Mesendoderm (in vitro differentiated cells): ENCODE measurements around the gene NUMB.
"Not testable (repeated sequence)": the region's sequence is repeated elsewhere in the genome, so short reads cannot be mapped to it uniquely, and the experiment has no call there.

Experiments
- DNase-seq: peaks from one replicate; pipeline ENCODE4 v3.0.0; 2013
- H2AK5ac ChIP-seq: 2 replicates; pipeline ENCODE4 v1.6.1; 2013; ENCODE audit warnings: low read length, inconsistent platforms
- H2BK120ac ChIP-seq: 2 replicates; pipeline ENCODE4 v1.6.1; 2013; ENCODE audit warnings: low read depth, mild to moderate bottlenecking, low read length, moderate library complexity, mixed read lengths
- H2BK15ac ChIP-seq: replicated peaks from 2 replicates; pipeline ENCODE4 v1.6.1; 2013; ENCODE audit warnings: low read depth, mild to moderate bottlenecking, moderate library complexity
- H2BK5ac ChIP-seq: 2 replicates; pipeline ENCODE4 v1.6.1; 2013; ENCODE audit warnings: low read length, inconsistent platforms
- H3K18ac ChIP-seq: 2 replicates; pipeline ENCODE4 v1.6.1; 2013; ENCODE audit warnings: mild to moderate bottlenecking, low read length, mixed read lengths
- H3K23ac ChIP-seq: one replicate; pipeline ENCODE4 v1.6.1; 2013; ENCODE audit warnings: low read length
- H3K27ac ChIP-seq: 2 replicates; pipeline ENCODE4 v1.5.1; 2013; ENCODE audit warnings: low read depth, mild to moderate bottlenecking, inconsistent platforms, low read length, moderate library complexity
- H3K27me3 ChIP-seq: 2 replicates; pipeline ENCODE4 v1.6.1; 2013; ENCODE audit warnings: low read length, control low read depth, mild to moderate bottlenecking, inconsistent platforms; ENCODE audit not compliant: insufficient read depth, poor library complexity
- H3K36me3 ChIP-seq: 2 replicates; pipeline ENCODE4 v1.6.1; 2013; ENCODE audit warnings: low read length, inconsistent platforms; ENCODE audit not compliant: control insufficient read depth, insufficient read depth
- H3K4ac ChIP-seq: one replicate; pipeline ENCODE4 v1.6.1; 2013; ENCODE audit warnings: low read depth, mild to moderate bottlenecking, low read length, moderate library complexity
- H3K4me1 ChIP-seq: 2 replicates; pipeline ENCODE4 v1.6.1; 2013; ENCODE audit warnings: low read depth, low read length, inconsistent platforms; ENCODE audit not compliant: control insufficient read depth
- H3K4me2 ChIP-seq: 2 replicates; pipeline ENCODE4 v1.6.1; 2013; ENCODE audit warnings: low read length
- H3K4me3 ChIP-seq: 2 replicates; pipeline ENCODE4 v1.5.1; 2013; ENCODE audit warnings: mild to moderate bottlenecking, low read length
- H3K56ac ChIP-seq: one replicate; pipeline ENCODE4 v1.6.1; 2013; ENCODE audit warnings: low read length
- H3K79me1 ChIP-seq: 2 replicates; pipeline ENCODE4 v1.6.1; 2013; ENCODE audit warnings: low read length, inconsistent platforms
- H3K79me2 ChIP-seq: 2 replicates; pipeline ENCODE4 v1.6.1; 2013; ENCODE audit warnings: mild to moderate bottlenecking, low read length; ENCODE audit not compliant: control insufficient read depth, insufficient read depth
- H3K9ac ChIP-seq: 2 replicates; pipeline ENCODE4 v1.6.1; 2013; ENCODE audit warnings: low read length, inconsistent platforms
- H4K5ac ChIP-seq: one replicate; pipeline ENCODE4 v1.6.1; 2013; ENCODE audit warnings: low read length
- H4K8ac ChIP-seq: one replicate; pipeline ENCODE4 v1.6.1; 2013; ENCODE audit warnings: low read depth, mild to moderate bottlenecking, control low read depth, low read length, moderate library complexity
- WGBS: extraction: QIAGEN DNeasy Blood & Tissue Kit; methylation state at CpG from one replicate; pipeline ENCODE4 v1.1.7; 2013; ENCODE audit warnings: low lambda C conversion rate, missing lambda C conversion rate; ENCODE audit not compliant: insufficient coverage; ENCODE audit errors: extremely low coverage; 5-methylcytosine and 5-hydroxymethylcytosine counted together

The NUMB gene

GRCh38 chr14:73309207-73309606 lies 149.1 kb downstream of the NUMB start:
- H3K18ac ChIP-seq, H2AK5ac ChIP-seq, H2BK5ac ChIP-seq, DNase-seq, H3K4me3 ChIP-seq, H3K27me3 ChIP-seq, H2BK120ac ChIP-seq, H3K4me1 ChIP-seq, H3K56ac ChIP-seq, H4K5ac ChIP-seq, H3K79me2 ChIP-seq, H3K23ac ChIP-seq, H3K79me1 ChIP-seq, H4K8ac ChIP-seq, H3K4me2 ChIP-seq, H3K9ac ChIP-seq, H2BK15ac ChIP-seq, H3K27ac ChIP-seq, H3K4ac ChIP-seq, H3K36me3 ChIP-seq: not testable (repeated sequence)
- WGBS = no CpG with 5 or more reads among the region's 1 CpG

- Histone ChIP-seq H3K4me3 (no peak overlapping the region), H2BK5ac (no peak overlapping the region), H3K23ac (no peak overlapping the region), H3K4me2 (no peak overlapping the region), H3K79me1 (no peaks in the 10 kb centered on the region), H3K27ac (no peak overlapping the region), H4K8ac (no peak overlapping the region), H4K5ac (no peak overlapping the region), H3K18ac (no peak overlapping the region), H2BK120ac (no peak overlapping the region), H3K4ac (no peak overlapping the region), H3K79me2 (no peaks in the 10 kb centered on the region), H2AK5ac (no peak overlapping the region), H3K36me3 (no peaks in the 10 kb centered on the region), H3K9ac (no peak overlapping the region), H3K56ac (no peak overlapping the region), H3K27me3 (no peaks in the 10 kb centered on the region), H3K4me1 (no peaks in the 10 kb centered on the region), H2BK15ac (no peak overlapping the region)
- WGBS = no CpG with 5 or more reads among the region's 3 CpGs
- DNase-seq = no peak
Observed at GRCh38 chr14:73307261-73307660, 151.1 kb downstream of the NUMB start.

DNA sequence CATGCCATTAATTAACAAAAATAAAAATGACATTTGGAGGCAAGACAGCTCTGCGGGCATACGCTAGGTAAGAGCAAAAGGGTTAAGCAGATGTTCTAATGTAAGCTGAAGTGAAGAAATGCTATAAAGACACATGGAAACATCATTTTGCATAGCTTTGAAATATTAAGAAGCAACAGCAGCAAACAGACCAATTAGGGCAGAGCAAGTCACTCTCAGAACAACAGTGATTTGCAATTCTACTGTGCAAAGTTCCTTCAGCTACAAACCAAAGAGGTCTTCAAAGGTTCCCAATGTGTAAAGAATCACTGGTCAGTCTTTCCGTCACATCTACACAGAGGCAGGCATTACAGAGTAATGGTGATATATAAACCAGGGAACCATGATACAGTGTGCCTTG lies 152.8 kb downstream of the NUMB start:
- no peak overlapping the region for H3K18ac ChIP-seq
- H3K27me3 ChIP-seq = no peaks in the 10 kb centered on the region
- no peak overlapping the region for H2BK5ac ChIP-seq
- H3K4me1 ChIP-seq = no peaks in the 10 kb centered on the region
- no peak overlapping the region for H3K56ac ChIP-seq
- no peak overlapping the region for H3K4ac ChIP-seq
- DNase-seq = no peak
- no CpG with 5 or more reads among the region's 3 CpGs for WGBS
- H2AK5ac ChIP-seq = no peak overlapping the region
- no peak overlapping the region for H4K5ac ChIP-seq
- no peaks in the 10 kb centered on the region for H3K79me1 ChIP-seq
- H3K9ac ChIP-seq = no peak overlapping the region
- no peak overlapping the region for H2BK15ac ChIP-seq
- no peaks in the 10 kb centered on the region for H3K36me3 ChIP-seq
- H3K23ac ChIP-seq = no peak overlapping the region
- no peak overlapping the region for H4K8ac ChIP-seq
- no peak overlapping the region for H3K4me3 ChIP-seq
- no peak overlapping the region for H2BK120ac ChIP-seq
- H3K4me2 ChIP-seq = no peak overlapping the region
- H3K27ac ChIP-seq = no peak overlapping the region
- H3K79me2 ChIP-seq = no peaks in the 10 kb centered on the region

DNA sequence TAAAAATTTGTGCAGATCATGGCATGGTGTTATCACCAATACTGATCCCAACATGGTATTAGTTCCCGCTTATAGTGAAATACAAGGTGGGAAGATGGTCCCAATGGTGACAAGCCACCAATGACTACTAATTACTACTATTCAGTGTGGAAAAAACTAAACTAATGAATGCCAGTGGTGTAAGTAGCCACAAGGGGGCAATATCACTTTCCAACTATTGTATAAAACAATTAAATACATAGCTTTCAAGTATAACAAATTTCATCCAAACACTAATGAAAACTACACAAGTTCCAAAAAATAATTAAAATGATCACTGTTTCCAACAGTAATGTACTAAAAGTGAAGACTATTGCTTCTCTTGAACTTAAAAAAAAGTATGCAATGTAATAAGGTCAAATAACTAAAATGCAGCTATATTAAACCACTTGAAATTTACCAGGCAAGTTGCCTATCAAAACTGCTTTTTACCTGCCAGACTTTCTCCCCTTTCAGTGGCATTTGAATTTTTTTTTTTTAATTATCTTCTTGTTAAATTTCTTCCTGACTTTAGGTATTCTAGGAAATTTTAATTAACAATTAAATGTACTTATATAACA lies 163.0 kb downstream of the NUMB start:
- H2AK5ac ChIP-seq = no peak overlapping the region
- no peak overlapping the region for H3K18ac ChIP-seq
- no peaks in the 10 kb centered on the region for H3K27me3 ChIP-seq
- WGBS = no CpG with 5 or more reads among the region's 1 CpG
- H4K8ac ChIP-seq = no peak overlapping the region
- no peak overlapping the region for H2BK120ac ChIP-seq
- no peaks in the 10 kb centered on the region for H3K79me2 ChIP-seq
- H3K79me1 ChIP-seq = no peaks in the 10 kb centered on the region
- DNase-seq = peak; percentile 41
- H3K56ac ChIP-seq = no peak overlapping the region
- no peak overlapping the region for H2BK15ac ChIP-seq
- H3K9ac ChIP-seq = no peak overlapping the region
- H2BK5ac ChIP-seq = no peak overlapping the region
- no peak overlapping the region for H3K27ac ChIP-seq
- H3K36me3 ChIP-seq = no peaks in the 10 kb centered on the region
- H3K4me2 ChIP-seq = no peak overlapping the region
- no peaks in the 10 kb centered on the region for H3K4me1 ChIP-seq
- H4K5ac ChIP-seq = no peak overlapping the region
- no peak overlapping the region for H3K4ac ChIP-seq
- no peak overlapping the region for H3K4me3 ChIP-seq
- H3K23ac ChIP-seq = no peak overlapping the region

DNA sequence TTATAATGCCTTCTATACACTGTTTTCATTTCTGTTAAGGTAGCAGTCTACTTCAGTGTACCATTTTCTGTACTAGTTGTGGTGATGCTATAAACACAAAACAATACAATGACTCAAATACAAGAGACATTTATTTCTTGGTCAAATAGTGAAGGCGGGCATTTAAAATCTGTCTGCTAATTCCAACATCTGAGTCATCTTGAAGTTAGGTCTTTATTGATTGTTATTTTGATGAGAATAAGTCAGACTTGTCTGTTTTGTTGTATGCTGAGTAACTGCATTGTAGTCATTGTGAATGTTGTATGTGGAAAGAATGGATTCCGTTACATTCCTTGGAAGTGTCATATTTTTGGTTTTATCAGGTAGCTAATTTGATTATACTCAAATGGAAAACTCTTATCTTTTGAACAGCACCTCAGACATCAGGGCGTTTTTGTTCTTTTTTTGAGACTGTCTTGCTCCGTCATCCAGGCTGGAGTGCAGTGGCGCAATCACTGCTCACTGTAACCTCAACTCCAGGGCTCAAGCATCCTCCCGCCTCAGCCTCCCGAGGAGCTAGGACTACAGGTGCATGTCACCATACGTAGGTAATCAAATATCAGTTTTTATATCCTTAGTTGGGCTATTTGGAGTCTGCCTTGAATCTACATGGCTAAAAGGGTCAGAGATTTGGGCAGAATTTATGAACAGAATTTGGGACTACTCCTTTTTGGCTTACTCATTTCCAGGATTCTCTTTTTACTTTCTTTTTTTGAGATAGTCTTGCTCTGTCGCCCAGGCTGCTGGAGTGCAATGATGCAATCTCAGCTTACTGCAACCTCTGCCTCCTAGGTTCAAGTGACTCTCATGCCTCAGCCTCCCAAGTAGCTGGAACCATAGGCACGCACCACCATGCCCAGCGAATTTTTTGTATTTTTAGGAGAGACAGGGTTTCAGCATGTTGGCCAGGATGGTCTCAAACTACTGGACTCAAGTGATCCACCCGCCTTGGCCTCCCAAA lies 164.3 kb downstream of the NUMB start:
- no peaks in the 10 kb centered on the region for H3K36me3 ChIP-seq
- H2BK5ac ChIP-seq = no peak overlapping the region
- no peak overlapping the region for H3K56ac ChIP-seq
- H3K27ac ChIP-seq = no peak overlapping the region
- H2BK120ac ChIP-seq = no peak overlapping the region
- no peak overlapping the region for H4K8ac ChIP-seq
- DNase-seq = no peak
- H2BK15ac ChIP-seq = no peak overlapping the region
- no peaks in the 10 kb centered on the region for H3K27me3 ChIP-seq
- no peak overlapping the region for H4K5ac ChIP-seq
- H2AK5ac ChIP-seq = no peak overlapping the region
- H3K4me3 ChIP-seq = no peak overlapping the region
- H3K79me2 ChIP-seq = no peaks in the 10 kb centered on the region
- no peak overlapping the region for H3K4ac ChIP-seq
- H3K4me2 ChIP-seq = no peak overlapping the region
- H3K79me1 ChIP-seq = no peaks in the 10 kb centered on the region
- H3K18ac ChIP-seq = no peak overlapping the region
- no CpG with 5 or more reads among the region's 12 CpGs for WGBS
- no peak overlapping the region for H3K9ac ChIP-seq
- no peak overlapping the region for H3K23ac ChIP-seq
- no peaks in the 10 kb centered on the region for H3K4me1 ChIP-seq
